ENCODE results near the gene SLC29A2.

GRCh38 chr11:66359662-66360087, 11.9 kb downstream of the SLC29A2 start:
- TF ChIP-seq CTCF (IDR thresholded peaks at IDR 0.05; ENCODE audit: control extremely low read depth in 1 of 3, insufficient read depth in 1 of 3, low read depth in 1 of 3, low read length in 3 of 3) = no peak
- TF ChIP-seq POLR2AphosphoS5 (IDR thresholded peaks at IDR 0.05; ENCODE audit: low read depth, low read length) = peak; percentile 84
- no peak for TF ChIP-seq CREB1 (IDR thresholded peaks at IDR 0.05)
- TF ChIP-seq MAX (IDR thresholded peaks at IDR 0.05) = no peak
- no peak for TF ChIP-seq EP300 (IDR thresholded peaks at IDR 0.05; ENCODE audit: borderline replicate concordance in 1 of 2, low read depth in 2 of 2, low read length in 2 of 2)
- no peak for TF ChIP-seq CHD2 (IDR thresholded peaks at IDR 0.05; ENCODE audit: low read length)
- TF ChIP-seq ZNF274 (IDR thresholded peaks at IDR 0.05; ENCODE audit: borderline replicate concordance, extremely low read depth, low read length) = no peak
- TF ChIP-seq PHF8 (conservative IDR thresholded peaks at IDR 0.05; ENCODE audit: low read depth, low read length) = no peak
- no peak for TF ChIP-seq SIN3A (conservative IDR thresholded peaks at IDR 0.05 in 1 of 2, IDR thresholded peaks at IDR 0.05 in 1 of 2; ENCODE audit: low read depth in 1 of 2, low read length in 2 of 2)
- 0 out of 2 replicates have a peak, but pooled peaks have one; percentile 17 for TF ChIP-seq YY1 (IDR thresholded peaks at IDR 0.05; ENCODE audit: low read depth, low read length)
